GM12873 (cell line): ENCODE results near the gene ZNF81.
A peak's percentile ranks its signal among the peaks of the same experiment; 100 is the strongest.

Experiments
- CTCF ChIP-seq: IDR thresholded peaks from 2 replicates; pipeline ENCODE4 v1.5.1; 2012; ENCODE audit warnings: low read depth, mild to moderate bottlenecking, moderate library complexity, low read length, control low read depth; ENCODE audit not compliant: insufficient read depth; ENCODE audit errors: missing control alignments

ZNF81 gene

GRCh38 chrX:47808904-47809788, 27.6 kb upstream of the ZNF81 start:
- TF ChIP-seq CTCF: no peak

DNA sequence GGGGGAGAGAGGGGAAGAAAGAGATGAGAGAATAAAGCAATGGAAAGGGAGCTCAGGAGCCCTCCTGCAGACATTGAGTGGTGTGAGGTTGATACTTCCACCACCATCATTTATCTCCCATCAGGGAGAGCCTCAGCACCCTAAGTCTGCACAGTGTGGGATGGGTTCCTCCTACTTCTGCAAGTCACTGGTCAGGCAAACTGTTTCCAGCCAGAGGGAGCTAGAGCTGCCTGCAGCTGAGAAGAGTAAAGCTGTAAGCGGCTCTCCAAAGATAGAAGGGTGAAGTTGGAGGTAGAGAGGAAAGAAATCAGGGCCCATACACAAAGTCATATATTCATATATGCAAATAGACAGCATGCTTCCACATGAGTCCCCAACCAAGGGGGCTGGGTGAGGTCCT, 21.9 kb upstream of the ZNF81 start:
- TF ChIP-seq CTCF: no peak

DNA sequence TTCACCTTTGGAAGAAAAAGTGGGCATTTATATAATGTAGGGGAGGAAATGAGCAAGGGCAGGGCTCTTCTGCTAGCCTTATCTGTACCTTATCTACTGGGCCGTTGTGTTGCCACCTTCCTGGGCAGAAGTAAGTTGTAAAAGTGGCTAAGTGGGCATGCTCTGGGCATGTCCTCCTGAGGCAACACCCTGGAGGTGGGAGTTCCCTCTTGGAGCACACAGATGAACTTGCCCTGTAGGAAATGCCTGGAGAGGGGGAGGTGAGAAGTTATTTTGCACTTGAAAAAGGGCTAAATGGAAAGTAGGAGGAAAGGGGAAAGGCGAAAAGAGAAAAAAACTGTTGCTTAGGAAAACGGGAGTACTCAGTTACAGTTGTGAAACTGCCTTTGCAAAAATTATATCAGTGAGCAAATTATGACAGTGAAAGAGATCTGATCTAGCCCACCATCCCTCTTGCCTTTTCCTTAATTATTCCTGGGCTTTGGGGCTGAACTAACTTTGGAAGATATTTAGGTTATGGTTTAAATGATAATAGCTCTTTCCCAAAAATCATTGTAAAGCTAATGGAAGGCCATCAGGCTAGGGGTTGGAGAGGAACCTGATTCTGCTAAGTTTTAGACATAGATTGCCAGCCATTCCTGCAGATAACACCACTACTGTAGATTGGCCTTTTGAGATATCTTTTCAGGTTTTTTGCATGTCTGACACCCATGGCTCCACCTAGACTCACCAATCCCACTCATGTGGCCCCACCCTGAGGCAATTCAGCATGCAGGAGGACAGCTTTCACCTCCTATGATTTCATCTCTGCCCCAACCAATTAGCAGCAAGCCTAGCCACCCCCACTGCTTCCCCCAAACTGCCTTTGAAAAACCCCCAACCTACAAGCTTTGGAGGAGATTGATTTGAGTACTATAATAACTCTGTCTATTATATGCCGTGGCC, 20.5 kb upstream of the ZNF81 start:
- no peak for TF ChIP-seq CTCF

GRCh38 chrX:47817421-47817820, 19.3 kb upstream of the ZNF81 start:
- TF ChIP-seq CTCF: no peak

DNA sequence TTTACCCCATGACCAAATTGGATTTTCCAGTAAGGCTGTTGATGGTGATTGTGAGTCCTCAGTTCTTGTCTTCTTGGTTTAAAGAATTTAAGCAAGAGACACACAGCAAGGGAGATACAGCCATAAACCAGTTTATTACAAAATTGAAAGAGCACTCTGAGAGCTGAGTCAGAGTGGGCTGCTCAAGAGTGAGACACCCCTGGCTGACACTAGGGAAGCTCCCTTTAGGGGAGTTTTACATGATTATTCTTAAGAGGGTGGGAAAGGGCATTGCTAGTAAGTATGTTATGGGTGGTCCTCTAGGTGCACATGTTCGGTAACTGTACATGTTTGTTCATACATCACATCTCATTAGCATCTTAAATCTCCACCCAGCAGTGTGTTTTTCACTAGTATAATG, 18.8 kb upstream of the ZNF81 start:
- no peak for TF ChIP-seq CTCF

DNA sequence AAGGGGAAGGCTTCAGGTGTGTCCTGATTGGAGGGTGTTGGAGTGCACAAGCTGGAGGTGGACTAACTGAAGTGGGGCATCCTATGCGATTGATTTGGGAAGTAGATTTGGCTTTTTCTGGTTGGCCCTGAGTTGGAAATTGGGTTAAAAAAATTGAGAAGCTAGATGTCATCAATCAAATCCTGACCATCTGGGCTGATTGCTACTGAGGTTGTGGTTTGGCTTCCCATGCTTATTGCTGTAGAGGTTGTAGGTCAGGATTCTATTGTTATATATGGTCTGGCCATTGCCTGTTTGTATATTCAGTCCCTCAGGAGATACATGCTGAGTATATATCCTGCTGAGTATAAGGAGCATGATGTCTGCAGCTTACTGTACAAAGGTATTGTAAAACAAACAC, 7.7 kb upstream of the ZNF81 start:
- TF ChIP-seq CTCF: no peak

DNA sequence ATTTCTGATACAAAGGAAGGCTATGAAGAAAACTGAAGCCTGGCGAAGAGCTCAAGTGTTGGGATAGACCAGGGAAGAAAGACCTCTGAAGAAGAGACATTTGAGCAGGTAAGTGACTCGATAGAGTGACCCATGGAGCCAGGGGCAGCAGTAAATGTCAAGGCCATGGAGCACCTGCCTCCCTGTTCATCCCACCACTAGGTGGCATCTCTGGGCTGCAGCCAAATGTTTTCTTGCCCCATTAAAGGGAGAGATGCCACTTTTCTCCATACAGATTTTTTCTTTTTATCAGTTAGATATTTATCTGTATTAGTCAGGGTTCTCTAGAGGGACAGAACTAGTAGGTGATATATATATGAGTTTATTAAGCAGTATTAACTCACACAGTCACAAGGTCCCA, 4.9 kb upstream of the ZNF81 start:
- peak; percentile 87 for TF ChIP-seq CTCF
